ENCODE measurements around the gene DCLRE1A.
A peak's percentile ranks its signal among the peaks of the same experiment; 100 is the strongest.

The DCLRE1A gene

DNA sequence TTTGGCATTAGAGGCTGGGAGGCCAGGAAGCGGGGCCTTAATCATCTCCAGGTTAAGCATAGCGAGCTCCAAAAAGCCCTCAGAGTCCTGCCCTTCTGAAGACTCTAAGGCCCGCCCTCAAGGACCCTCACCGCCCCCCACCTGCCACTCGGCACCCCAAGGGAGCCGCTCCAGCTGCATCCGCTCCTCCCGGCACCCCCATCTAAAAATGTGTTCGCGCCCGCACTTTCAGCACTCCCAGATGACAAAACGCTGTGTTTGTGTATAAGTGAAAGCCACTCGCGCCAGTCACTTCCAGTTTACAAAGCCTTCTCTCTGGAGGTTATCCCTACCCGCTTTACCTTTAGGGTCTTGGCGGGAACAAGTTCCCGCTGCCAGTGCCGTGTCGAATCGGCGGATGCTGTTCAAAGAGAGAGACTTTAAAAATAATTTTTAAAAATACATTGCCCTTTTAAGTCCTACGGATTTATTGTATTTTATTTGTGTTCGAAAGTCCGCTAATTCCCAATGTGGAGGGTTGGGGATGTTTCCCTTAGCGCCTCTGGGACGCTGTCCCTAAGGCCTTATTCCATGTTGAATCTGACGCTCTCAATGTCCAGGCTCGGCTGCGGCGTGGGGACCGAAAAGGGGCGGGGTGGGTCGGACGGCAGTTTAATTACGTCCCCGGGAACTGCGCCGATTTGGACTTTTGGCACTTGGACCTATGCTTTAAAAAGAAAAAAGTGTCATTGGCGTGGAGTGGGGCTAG is at the start of gene DCLRE1A, which contains the start of gene NHLRC2:
TSS of gene DCLRE1A (minus strand) at position 70 of the 748 bp plus-strand sequence. CDS start 900 bp downstream, outside the sequence.
TSS of gene NHLRC2 (plus strand) at position 649 of the 748 bp plus-strand sequence. CDS start 212 bp downstream, outside the sequence.
- DNase-seq, result peak; percentile 78

GRCh38 chr10:113899952-113900598 is 46.2 kb upstream of the DCLRE1A start:
- DNase-seq, result no peak

- no peak for DNase-seq
Observed at GRCh38 chr10:113897693-113898618, 44.1 kb upstream of the DCLRE1A start.

- DNase-seq, result no peak
Observed at GRCh38 chr10:113895018-113895417, 41.1 kb upstream of the DCLRE1A start.

- no peak for DNase-seq
Observed at GRCh38 chr10:113894581-113894980, 40.7 kb upstream of the DCLRE1A start.

DNA sequence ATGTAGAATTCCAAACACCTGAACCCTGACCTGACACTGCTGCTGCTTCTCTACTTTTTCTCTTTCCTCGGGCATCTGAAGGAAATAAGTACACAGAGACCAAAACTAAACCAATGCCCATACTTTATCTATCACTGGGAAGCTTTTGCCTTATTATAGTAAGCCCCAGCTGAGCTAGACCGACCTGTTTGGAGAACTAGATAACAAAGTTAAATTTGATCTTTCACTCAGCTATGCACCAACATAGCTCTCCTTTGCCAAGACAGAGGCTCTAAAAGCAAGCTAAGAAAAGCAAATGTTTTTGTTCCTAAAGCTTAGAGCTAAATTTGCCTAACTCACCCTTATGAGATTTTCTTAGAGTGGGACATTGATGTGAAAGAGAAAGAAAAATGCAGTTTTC is 39.7 kb upstream of the DCLRE1A start:
- no peak for DNase-seq

- DNase-seq, result no peak
Observed at GRCh38 chr10:113891476-113891875, 37.6 kb upstream of the DCLRE1A start.

- DNase-seq, result no peak
Observed at GRCh38 chr10:113890769-113891168, 36.9 kb upstream of the DCLRE1A start.

DNA sequence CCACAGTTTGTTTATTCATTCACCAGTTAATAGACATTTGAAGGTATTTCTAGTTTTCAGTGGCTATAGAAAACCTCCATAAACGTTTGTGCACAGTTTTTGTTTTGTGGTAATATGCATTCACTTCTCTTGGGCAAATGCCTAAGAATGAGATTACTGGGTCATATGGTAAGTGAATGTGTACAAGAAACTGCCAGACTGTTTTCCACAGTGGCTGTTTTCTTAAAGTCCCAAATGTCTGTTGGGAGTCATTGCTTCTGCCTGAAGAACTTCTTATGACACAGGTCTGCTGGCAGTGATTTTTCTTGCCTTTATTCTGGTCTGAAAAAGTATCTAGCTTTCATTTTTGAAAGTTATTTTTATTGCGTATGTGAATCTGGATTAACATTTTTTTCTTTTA is 36.0 kb upstream of the DCLRE1A start:
- no peak for DNase-seq

DNA sequence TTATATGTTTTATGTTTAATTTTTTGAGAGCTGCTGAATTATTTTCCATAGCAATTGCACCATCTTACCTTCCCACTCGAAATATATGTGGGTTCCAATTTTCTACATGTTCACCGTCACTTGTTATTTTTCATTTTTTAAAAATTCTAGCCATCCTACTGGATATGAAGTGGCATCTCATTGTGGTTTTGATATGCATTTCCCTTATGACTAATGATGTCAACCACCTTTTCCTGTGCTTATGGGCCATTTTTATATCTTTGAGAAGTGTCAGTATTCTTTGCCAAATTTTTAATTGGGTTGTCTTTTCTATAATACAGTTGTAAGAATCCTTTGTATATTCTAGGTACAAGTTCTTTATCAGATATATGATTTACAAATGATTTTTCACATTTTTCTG is 28.4 kb upstream of the DCLRE1A start:
- DNase-seq, result no peak

GRCh38 chr10:113880236-113880635 is 26.4 kb upstream of the DCLRE1A start:
- DNase-seq, result no peak

DNA sequence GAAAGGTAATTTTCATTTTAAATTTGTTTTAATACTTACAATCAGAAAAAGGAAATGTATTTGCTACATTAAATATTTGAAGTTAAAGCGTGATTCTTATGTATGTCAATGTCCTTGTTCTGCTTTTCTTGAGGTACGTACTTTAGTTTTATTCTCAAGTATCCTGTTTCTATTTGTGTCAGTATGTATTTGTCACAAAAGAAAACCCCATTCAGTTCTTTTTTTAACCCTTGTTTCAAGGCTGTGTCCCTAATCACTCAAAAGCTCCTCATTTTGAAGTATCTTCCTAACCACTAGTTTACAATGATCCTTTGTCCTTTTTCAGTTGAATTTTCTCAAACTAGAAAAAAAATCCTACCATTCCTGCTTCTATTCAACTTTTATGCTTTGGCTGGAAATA is 25.8 kb upstream of the DCLRE1A start:
- no peak for DNase-seq

DNA sequence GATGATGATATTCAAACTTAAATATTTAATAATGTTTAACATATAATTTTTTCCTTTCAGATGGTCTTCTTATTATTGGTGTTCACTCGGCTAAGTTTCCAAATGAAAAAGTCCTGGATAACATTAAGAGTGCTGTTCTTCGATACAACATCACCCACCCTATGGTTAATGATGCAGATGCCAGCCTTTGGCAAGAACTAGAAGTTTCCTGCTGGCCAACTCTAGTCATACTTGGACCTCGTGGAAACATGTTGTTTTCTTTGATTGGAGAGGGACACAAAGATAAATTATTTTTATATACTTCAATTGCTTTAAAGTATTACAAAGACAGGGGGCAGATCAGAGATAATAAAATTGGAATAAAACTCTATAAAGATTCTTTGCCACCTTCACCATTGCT is 22.6 kb upstream of the DCLRE1A start:
- no peak for DNase-seq

GRCh38 chr10:113875212-113875611 is 21.3 kb upstream of the DCLRE1A start:
- no peak for DNase-seq

- no peak for DNase-seq
Observed at GRCh38 chr10:113872139-113873030, 18.5 kb upstream of the DCLRE1A start.

DNA sequence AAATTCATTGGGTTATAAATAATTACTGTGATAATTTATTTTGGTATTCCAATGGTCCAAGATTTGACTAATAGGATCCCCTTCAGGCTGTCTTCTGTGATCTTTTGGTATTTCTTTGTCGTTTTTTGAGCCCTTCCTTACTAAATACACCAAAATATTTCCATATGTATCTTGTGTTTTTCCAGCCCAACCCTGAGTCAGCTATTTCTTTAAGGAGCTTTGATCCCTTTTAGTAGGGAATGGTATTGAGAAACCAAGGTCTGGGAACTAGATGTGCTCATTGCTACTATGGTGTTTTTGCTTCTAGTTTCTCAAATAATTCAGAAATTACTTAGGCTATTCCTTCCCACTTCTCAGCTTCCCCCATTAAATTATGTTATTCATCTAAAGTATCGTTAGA is 15.9 kb upstream of the DCLRE1A start:
- DNase-seq, result no peak

GRCh38 chr10:113867904-113868303 is 14.0 kb upstream of the DCLRE1A start:
- no peak for DNase-seq

- DNase-seq, result no peak
Observed at GRCh38 chr10:113866551-113867394, 12.9 kb upstream of the DCLRE1A start.

GRCh38 chr10:113865901-113866300 is 12.0 kb upstream of the DCLRE1A start:
- no peak for DNase-seq

- DNase-seq, result no peak
Observed at GRCh38 chr10:113859261-113859660, 5.4 kb upstream of the DCLRE1A start.

- DNase-seq, result no peak
Observed at GRCh38 chr10:113858541-113858940, 4.7 kb upstream of the DCLRE1A start.

All from NCI-H345 (cell line).